22Rv1 (cell line): ENCODE data around the gene OTUB2.

Source experiments
- H3K27ac ChIP-seq: fragments of 450-650 bp; 2 replicates; pipeline ENCODE4 v1.5.1; 2017
- CTCF ChIP-seq: fragments of 450-650 bp; IDR thresholded peaks from 2 replicates; pipeline ENCODE4 v1.5.1; 2017; ENCODE audit warnings: mild to moderate bottlenecking
- ZFX ChIP-seq: fragments of 450-650 bp; IDR thresholded peaks from 2 replicates; pipeline ENCODE4 v1.6.1; 2017; ENCODE audit warnings: antibody characterized with exemption, borderline replicate concordance

The OTUB2 gene

DNA sequence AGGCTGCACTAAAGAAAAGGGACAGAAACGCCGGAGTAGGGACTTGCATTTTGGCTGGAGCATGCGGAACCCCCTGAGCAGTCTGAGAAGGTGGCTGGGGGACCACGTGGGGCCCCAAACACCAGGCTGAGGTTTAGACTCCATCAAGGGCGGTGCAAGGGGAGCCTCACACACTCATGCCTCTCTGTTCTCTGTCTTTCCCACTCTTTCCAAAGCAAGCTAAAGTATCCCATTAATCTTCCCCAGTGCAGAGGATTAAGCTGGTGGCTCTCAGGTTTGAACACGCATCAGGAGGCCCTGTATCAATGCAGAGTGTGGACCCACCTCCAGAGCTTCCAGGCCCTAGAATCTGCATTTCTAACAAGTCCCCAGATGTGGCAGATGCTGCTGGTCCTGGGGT lies 15.5 kb upstream of the OTUB2 start:
- no peak for TF ChIP-seq ZFX
- no peak for TF ChIP-seq CTCF
- no peak overlapping the region for H3K27ac ChIP-seq

DNA sequence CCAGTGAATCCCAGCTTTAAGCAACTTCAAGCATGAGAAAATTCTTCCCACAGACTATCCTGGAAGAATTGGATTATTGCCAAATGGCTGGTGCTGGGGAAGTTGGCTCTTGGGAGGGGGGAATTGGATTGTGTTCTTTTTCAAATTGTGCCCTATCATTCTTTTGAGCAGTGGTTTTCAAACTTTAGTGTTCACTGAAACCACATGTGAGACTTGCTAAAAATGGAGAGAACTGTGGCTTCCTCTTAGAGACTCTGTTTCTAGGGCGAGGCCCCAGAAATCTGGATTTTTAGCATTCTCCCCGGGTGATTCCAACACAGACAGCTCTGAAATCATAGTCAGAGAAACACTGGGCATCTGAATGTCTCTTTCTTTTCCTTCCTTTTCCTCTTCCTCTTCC lies 14.3 kb upstream of the OTUB2 start:
- no peak for TF ChIP-seq CTCF
- TF ChIP-seq ZFX: no peak
- H3K27ac ChIP-seq: no peak overlapping the region

DNA sequence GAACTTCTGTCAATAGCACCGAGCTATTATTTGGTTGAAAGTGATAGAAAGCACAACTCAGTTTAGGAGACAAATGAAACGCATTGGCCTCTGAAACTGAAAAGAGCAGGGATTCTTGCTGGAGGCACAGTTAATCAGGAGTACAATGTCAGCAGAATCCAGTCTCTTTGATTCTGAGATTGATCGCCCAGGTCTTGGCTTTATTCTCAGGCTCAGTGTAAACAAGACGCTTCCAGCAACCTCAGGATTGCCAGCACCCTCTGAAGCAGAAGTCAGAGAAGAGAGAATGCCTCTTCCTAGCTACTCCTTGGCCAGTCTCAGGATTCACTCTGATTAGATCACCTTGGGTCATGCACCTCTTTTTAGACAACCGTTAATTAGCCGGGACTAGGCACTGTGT lies 11.8 kb upstream of the OTUB2 start:
- TF ChIP-seq ZFX: no peak
- TF ChIP-seq CTCF: no peak
- no peak overlapping the region for H3K27ac ChIP-seq

DNA sequence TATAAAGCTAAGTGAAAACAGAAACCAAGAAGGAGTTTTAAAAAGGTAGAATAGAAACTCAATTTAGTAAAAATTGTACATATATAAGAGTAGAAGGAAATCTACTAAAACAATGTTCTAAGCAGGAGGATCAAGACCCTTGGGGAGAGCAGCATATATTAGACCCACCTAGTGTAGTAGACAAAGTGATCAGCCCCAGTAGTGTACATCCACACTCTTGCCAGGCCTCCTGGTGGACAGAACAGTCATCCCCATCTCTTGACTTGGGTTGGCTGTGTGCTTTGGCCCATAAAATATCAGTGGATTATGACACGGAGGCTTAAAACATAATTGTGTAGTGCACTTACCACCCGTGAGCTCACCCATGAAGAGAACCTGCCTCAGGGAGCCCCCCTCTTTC lies 10.9 kb upstream of the OTUB2 start:
- TF ChIP-seq ZFX (no peak), CTCF (no peak)

DNA sequence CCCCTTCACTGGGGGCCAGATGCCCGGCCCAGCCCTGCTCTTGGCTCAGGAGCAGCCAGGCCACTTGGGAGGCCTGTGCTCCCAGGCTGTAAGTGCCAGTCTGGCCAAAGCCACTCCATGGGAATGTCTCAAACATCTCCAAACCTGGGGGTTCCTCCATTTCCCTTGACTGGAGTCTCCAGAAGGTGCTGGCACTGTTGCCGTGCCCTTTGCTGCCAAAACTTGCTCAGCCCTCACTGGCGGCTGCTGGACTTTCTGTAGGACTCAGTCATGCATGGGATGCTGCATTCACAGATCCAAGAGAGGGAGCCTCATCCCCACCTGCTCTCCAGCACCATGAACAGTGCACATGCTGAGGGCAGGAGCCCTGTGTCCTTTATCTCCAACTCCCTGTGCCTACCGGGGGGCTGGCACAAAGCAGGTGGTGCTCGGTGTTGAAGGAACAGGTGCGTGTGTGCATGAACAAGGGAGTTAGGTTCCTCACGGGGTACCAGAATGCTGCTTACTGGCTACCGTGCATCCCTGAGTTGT lies 9.6 kb upstream of the OTUB2 start:
- H3K27ac ChIP-seq: no peak overlapping the region
- TF ChIP-seq ZFX: no peak

More for the DNA sequence above, 10.9 kb upstream of the OTUB2 start:
- no peak overlapping the region for H3K27ac ChIP-seq

GRCh38 chr14:94018308-94018707 lies 7.8 kb upstream of the OTUB2 start:
- TF ChIP-seq ZFX (no peak), CTCF (no peak)
- no peak overlapping the region for H3K27ac ChIP-seq

DNA sequence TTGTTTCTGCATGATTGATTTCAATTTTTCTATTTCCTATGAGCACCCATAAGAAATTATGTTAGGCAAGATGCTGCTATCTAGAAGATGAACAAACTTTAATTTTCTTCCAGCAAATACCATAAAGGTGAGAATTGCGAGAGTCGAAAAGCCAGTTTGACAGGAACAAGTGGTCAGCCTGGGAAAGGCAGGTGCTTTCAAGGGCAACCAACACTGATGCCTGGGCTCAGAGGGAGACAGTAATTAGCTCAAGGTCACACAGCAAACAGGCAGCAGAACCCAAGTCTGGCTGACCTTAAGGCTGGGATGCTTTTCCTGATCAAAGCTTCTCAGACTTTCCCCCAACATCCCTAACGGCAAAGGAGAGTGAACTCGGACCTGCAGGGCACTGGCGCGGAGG lies 6.8 kb upstream of the OTUB2 start:
- H3K27ac ChIP-seq: no peak overlapping the region
- TF ChIP-seq ZFX: no peak
- no peak for TF ChIP-seq CTCF

DNA sequence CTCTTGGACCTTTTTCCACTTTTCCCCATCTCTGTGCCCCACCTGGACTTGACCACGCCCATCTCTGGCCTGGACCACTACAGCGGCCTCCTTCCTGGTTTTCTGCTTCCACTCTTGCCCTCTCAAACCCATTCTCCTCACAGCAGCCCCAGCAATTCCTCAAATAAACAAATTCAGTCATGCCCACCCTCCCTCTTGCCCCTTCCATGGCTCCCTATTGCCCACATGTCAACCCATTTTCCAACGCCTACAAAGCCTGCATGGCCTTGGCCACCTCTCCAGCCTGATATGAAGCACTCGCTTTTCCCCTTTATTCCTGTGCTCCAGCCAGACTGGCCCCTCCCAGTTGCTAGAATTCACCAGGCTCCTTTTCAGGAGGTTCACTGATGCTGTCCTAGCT lies 5.9 kb upstream of the OTUB2 start:
- no peak for TF ChIP-seq ZFX
- no peak for TF ChIP-seq CTCF
- H3K27ac ChIP-seq: no peak overlapping the region
